H1 (cell line): ENCODE data around the gene CABLES2. TPM values are rescaled to one million over a fixed set of nuclear protein-coding genes. Genes with fewer than 3 reads are reported as not detected.

Experiments used
- CTCF ChIA-PET: fragments of 300-600 bp; sonication (Branson Sonifier 250); formaldehyde crosslinking; loops from one replicate; lab custom pipeline; 2021; ENCODE audit not compliant: partially characterized antibody; lab: Charles Lee
- POLR2A ChIA-PET: fragments of 300-600 bp; sonication (Branson Sonifier 250); formaldehyde crosslinking; loops from one replicate; lab custom pipeline; 2021; ENCODE audit warnings: inconsistent platforms; ENCODE audit not compliant: partially characterized antibody; lab: Charles Lee
- DNase-seq, 2 experiments: peaks; one replicate each; pipeline versions ENCODE4 v3.0.0 to v3.0.0-alpha.2; 2010 to 2022; ENCODE audit warnings: low spot score in 2 of 2, low read depth in 1 of 2, mixed read lengths in 1 of 2
- FAIRE-seq: peaks from 2 replicates; lab custom pipeline; 2011; peaks lifted over from hg19 to GRCh38; lab: Jason Lieb, UNC
- H2AFZ ChIP-seq: 2 replicates; pipeline ENCODE4 v1.8.1; 2012; ENCODE audit warnings: low read length, inconsistent platforms
- H2AK5ac ChIP-seq: 2 replicates; pipeline ENCODE4 v1.6.1; 2013; ENCODE audit warnings: low read depth, low read length
- H2BK120ac ChIP-seq: replicated peaks from 2 replicates; pipeline ENCODE3; 2013; ENCODE audit warnings: low read depth, low read length, inconsistent platforms
- H2BK12ac ChIP-seq: 2 replicates; pipeline ENCODE4 v1.6.1; 2013; ENCODE audit warnings: low read depth, low read length
- H2BK15ac ChIP-seq: 2 replicates; pipeline ENCODE4 v1.6.1; 2013; ENCODE audit warnings: low read length
- H2BK20ac ChIP-seq: 2 replicates; pipeline ENCODE4 v1.6.1; 2013; ENCODE audit warnings: low read length
- H2BK5ac ChIP-seq: 2 replicates; pipeline ENCODE4 v1.6.1; 2013; ENCODE audit warnings: low read depth, low read length
- H3K14ac ChIP-seq: 2 replicates; pipeline ENCODE4 v1.6.1; 2013; ENCODE audit warnings: inconsistent platforms; ENCODE audit not compliant: insufficient read length
- H3K18ac ChIP-seq: 2 replicates; pipeline ENCODE4 v1.6.1; 2013; ENCODE audit warnings: low read length; ENCODE audit errors: extremely low read depth
- H3K23ac ChIP-seq: 2 replicates; pipeline ENCODE4 v1.6.1; 2013; ENCODE audit warnings: inconsistent platforms; ENCODE audit not compliant: insufficient read length
- H3K23me2 ChIP-seq: 2 replicates; pipeline ENCODE4 v1.6.1; 2013; ENCODE audit warnings: low read depth, low read length
- H3K27ac ChIP-seq: 2 replicates; pipeline ENCODE4 v1.6.1; 2011; ENCODE audit warnings: low read depth, low read length, inconsistent platforms
- H3K27me3 ChIP-seq, 4 experiments: replicated peaks in 1 of 4; 1 replicate in 1 of 4; 2 replicates in 3 of 4; pipeline versions ENCODE4 v1.6.1 to v1.8.1; 2011 to 2013; ENCODE audit warnings: low read length in 3 of 4, mild to moderate bottlenecking in 3 of 4, inconsistent platforms in 2 of 4, mixed read lengths in 2 of 4, moderate library complexity in 1 of 4; ENCODE audit not compliant: control insufficient read depth in 3 of 4, insufficient read depth in 3 of 4; ENCODE audit errors: extremely low read depth in 1 of 4
- H3K36me3 ChIP-seq, 4 experiments: 2 replicates each; pipeline versions ENCODE4 v1.6.1 to v1.8.1; 2011 to 2013; ENCODE audit warnings: mild to moderate bottlenecking in 4 of 4, low read length in 3 of 4, moderate library complexity in 2 of 4, control low read depth in 1 of 4, inconsistent platforms in 1 of 4; ENCODE audit not compliant: insufficient read depth in 4 of 4, control insufficient read depth in 2 of 4
- H3K4ac ChIP-seq: replicated peaks from 2 replicates; pipeline ENCODE3; 2013; ENCODE audit warnings: low read length, low read depth, mixed read lengths, inconsistent platforms; ENCODE audit not compliant: insufficient read length
- H3K4me1 ChIP-seq, 4 experiments: replicated peaks in 1 of 4; 1 replicate in 1 of 4; 2 replicates in 3 of 4; pipeline versions ENCODE4 v1.6.1 to v1.8.1; 2011 to 2013; ENCODE audit warnings: low read length in 3 of 4, inconsistent platforms in 2 of 4, mixed read lengths in 1 of 4; ENCODE audit not compliant: insufficient read depth in 4 of 4, control insufficient read depth in 3 of 4
- H3K4me2 ChIP-seq, 2 experiments: 2 replicates each; pipeline versions ENCODE4 v1.6.1 to v1.8.1; 2011 to 2013; ENCODE audit warnings: low read depth in 2 of 2, low read length in 2 of 2, control low read depth in 1 of 2, inconsistent platforms in 1 of 2, mild to moderate bottlenecking in 1 of 2; ENCODE audit not compliant: insufficient read depth in 1 of 2
- H3K4me3 ChIP-seq, 4 experiments: fragments of 200-600, 300-600 bp in 1 of 4; sonication (generic), shearing (Covaris generic), sonication (Bioruptor Twin) in 1 of 4; 2 replicates each; pipeline versions ENCODE4 v1.5.1 to v1.8.1; 2011 to 2016; ENCODE audit warnings: low read length in 4 of 4, low read depth in 3 of 4, control low read depth in 2 of 4, inconsistent platforms in 2 of 4, mild to moderate bottlenecking in 2 of 4, mixed read lengths in 1 of 4, moderate library complexity in 1 of 4; ENCODE audit not compliant: insufficient read depth in 2 of 4; ENCODE audit errors: extremely low read depth in 1 of 4
- H3K56ac ChIP-seq: replicated peaks from 2 replicates; pipeline ENCODE3; 2013; ENCODE audit warnings: low read depth, mild to moderate bottlenecking, mixed read lengths, low read length, inconsistent platforms; ENCODE audit not compliant: insufficient read length
- H3K79me1 ChIP-seq: 2 replicates; pipeline ENCODE4 v1.6.1; 2013; ENCODE audit warnings: low read depth, low read length, control low read depth
- H3K79me2 ChIP-seq, 2 experiments: 2 replicates each; pipeline versions ENCODE4 v1.6.1 to v1.8.1; 2012 to 2013; ENCODE audit warnings: low read length in 2 of 2, mild to moderate bottlenecking in 2 of 2, inconsistent platforms in 1 of 2; ENCODE audit not compliant: insufficient read depth in 2 of 2, control insufficient read depth in 1 of 2
- H3K9ac ChIP-seq, 4 experiments: replicated peaks in 1 of 4; 1 replicate in 1 of 4; 2 replicates in 3 of 4; pipeline versions ENCODE4 v1.6.1 to v1.8.1; 2011 to 2013; ENCODE audit warnings: low read depth in 3 of 4, low read length in 3 of 4, control low read depth in 2 of 4, mild to moderate bottlenecking in 2 of 4, moderate library complexity in 2 of 4, inconsistent platforms in 1 of 4; ENCODE audit errors: extremely low read depth in 1 of 4
- H3K9me3 ChIP-seq, 2 experiments: 2 replicates each; pipeline versions ENCODE4 v1.6.1 to v1.8.1; 2012 to 2013; ENCODE audit warnings: mild to moderate bottlenecking in 2 of 2, moderate library complexity in 2 of 2, control low read depth in 1 of 2, inconsistent platforms in 1 of 2, low read depth in 1 of 2, low read length in 1 of 2, mixed read lengths in 1 of 2; ENCODE audit not compliant: insufficient read depth in 2 of 2
- H4K20me1 ChIP-seq, 2 experiments: replicated peaks in 1 of 2; 2 replicates each; pipeline versions ENCODE3 to v1.8.1; 2011 to 2013; ENCODE audit warnings: inconsistent platforms in 2 of 2, low read length in 2 of 2, mild to moderate bottlenecking in 1 of 2; ENCODE audit not compliant: insufficient read depth in 2 of 2, control insufficient read depth in 1 of 2
- H4K5ac ChIP-seq: 2 replicates; pipeline ENCODE4 v1.6.1; 2013; ENCODE audit warnings: low read length, low read depth, mixed read lengths, inconsistent platforms; ENCODE audit not compliant: insufficient read length
- H4K8ac ChIP-seq: 2 replicates; pipeline ENCODE4 v1.8.0; 2013; ENCODE audit warnings: mild to moderate bottlenecking, moderate library complexity, low read length, inconsistent platforms; ENCODE audit not compliant: insufficient read depth; ENCODE audit errors: extremely low read depth
- H4K91ac ChIP-seq: replicated peaks from 2 replicates; pipeline ENCODE3; 2013; ENCODE audit warnings: low read length, mixed read lengths, inconsistent platforms; ENCODE audit not compliant: insufficient read length
- CTCF ChIP-seq, 3 experiments: IDR thresholded peaks; 1 replicate in 2 of 3; 2 replicates in 1 of 3; pipeline versions ENCODE4 v1.5.1 to v1.6.1; 2011; ENCODE audit warnings: low read length in 3 of 3, mild to moderate bottlenecking in 3 of 3, inconsistent platforms in 2 of 3, low read depth in 1 of 3, moderate library complexity in 1 of 3; ENCODE audit not compliant: insufficient read depth in 1 of 3; ENCODE audit errors: control extremely low read depth in 1 of 3
- SAP30 ChIP-seq: fragments of 300-600 bp; sonication (generic); IDR thresholded peaks from 2 replicates; pipeline ENCODE4 v1.7.1; 2012; ENCODE audit warnings: low read length, moderate library complexity, mild to moderate bottlenecking, inconsistent platforms; ENCODE audit not compliant: insufficient read depth, insufficient replicate concordance
- WGBS, 2 experiments: shearing (Covaris generic) in 1 of 2; methylation state at CpG; one replicate each; pipeline versions ENCODE4 v1.1.6 to v1.1.7; 2013 to 2015; ENCODE audit warnings: low lambda C conversion rate in 2 of 2, mixed read lengths in 2 of 2, inconsistent platforms in 1 of 2, low coverage in 1 of 2, missing lambda C conversion rate in 1 of 2; ENCODE audit not compliant: insufficient replicate concordance in 2 of 2, insufficient coverage in 1 of 2, insufficient read length in 1 of 2; ENCODE audit errors: extremely low coverage in 1 of 2, missing lambda C conversion rate in 1 of 2; 5-methylcytosine and 5-hydroxymethylcytosine counted together
- polyA plus RNA-seq, 7 experiments: library from polyadenylated mRNA; depleted of rRNA in 3 of 7; stranded (reverse) in 5 of 7; unstranded in 2 of 7; fragments of >200 nt in 5 of 7; fragments of 200-250 nt in 2 of 7; gene quantifications; 1 replicate in 5 of 7; 2 replicates in 1 of 7; 4 replicates in 1 of 7; pipeline versions ENCODE4 v1.2.1 to v1.2.3, GENCODE V29; 2011 to 2013; ENCODE audit warnings: missing spikeins in 2 of 7, mixed read lengths in 2 of 7
- total RNA-seq: library from RNA; stranded (reverse); fragmentation: NEBNext Ultra II Directional; extraction: Animal tissue kit (Norgen Biotek cat#: 25700); gene quantifications from 2 replicates; pipeline ENCODE4 v1.2.1, GENCODE V29; 2021

CABLES2 gene
- total and polyA plus RNA-seq, 2 of the 8 experiments (the other 6 are each of a cell fraction or from before 2014, with no cell fraction given), result 8.0 to 8.8 TPM

- WGBS, 2 experiments, result 92% methylated on average over 24 of the region's 24 CpGs; no CpG with 5 or more reads in 1 of the 2 experiments
- no peak overlapping the region for H3K56ac ChIP-seq
- ChIA-PET POLR2A (no interaction called here), CTCF (interaction anchor here (0.6 to 2.2 kb wide), 9 partner anchors 9 to 55 kb away, joined by 3 to 8 read pairs (median 4); partner anchors contain the start of gene RBBP8NL)
- no peak overlapping the region for H2BK12ac ChIP-seq
- no peak overlapping the region for H2BK120ac ChIP-seq
- FAIRE-seq (no peak), DNase-seq (no peak)
- no peaks in the 10 kb centered on the region for H3K79me1 ChIP-seq
- H3K18ac ChIP-seq, result no peak overlapping the region
- peak overlapping the region; percentile 37 for H4K91ac ChIP-seq
- no peaks in the 10 kb centered on the region for H3K36me3 ChIP-seq
- no peaks in the 10 kb centered on the region; a peak in 1 of 7 replicates for H3K4me1 ChIP-seq
- H3K27me3 ChIP-seq, result peaks cover 0 to 2% (median 0%) of the 10 kb centered on the region in 4 experiments; a peak in 1 of 7 replicates
- no peak overlapping the region for H3K9ac ChIP-seq
- H3K23me2 ChIP-seq, result no peaks in the 10 kb centered on the region
- no peaks in the 10 kb centered on the region for H3K79me2 ChIP-seq
- H4K5ac ChIP-seq, result no peak overlapping the region
- H2BK20ac ChIP-seq, result no peak overlapping the region
- peaks cover 0 to 8% of the 10 kb centered on the region in 2 experiments; a peak in 3 of 4 replicates for H3K9me3 ChIP-seq
- H3K27ac ChIP-seq, result no peak overlapping the region
- no peak overlapping the region for H3K23ac ChIP-seq
- no peak for TF ChIP-seq SAP30
- TF ChIP-seq CTCF (IDR thresholded peaks at IDR 0.05; ENCODE audit: control extremely low read depth in 1 of 3, insufficient read depth in 1 of 3, low read depth in 1 of 3, low read length in 3 of 3), result peak in 2 of 3 experiments; percentile 14 to 22; a peak in 2 of 4 replicates
- no peak overlapping the region for H2AFZ ChIP-seq
- no peaks in the 10 kb centered on the region for H4K20me1 ChIP-seq
- H3K14ac ChIP-seq, result no peak overlapping the region
- no peak overlapping the region for H3K4me2 ChIP-seq
- no peak overlapping the region for H3K4me3 ChIP-seq
- no peak overlapping the region for H2AK5ac ChIP-seq
- no peak overlapping the region for H3K4ac ChIP-seq
- no peak overlapping the region for H2BK5ac ChIP-seq
- no peak overlapping the region for H2BK15ac ChIP-seq
- no peak overlapping the region for H4K8ac ChIP-seq
Observed at GRCh38 chr20:62437927-62438326, 30.8 kb upstream of the CABLES2 start.
